T-helper 1 cell treated with Interleukin-12 subunit alpha and Interleukin-12 subunit beta and Interleukin-4 antibody, amounts not matched to agents 30 μg/mL and 1 μg/mL, for 36 hours (primary cell): ENCODE results near the gene SFMBT2.
"Not testable (repeated sequence)": the region's sequence is repeated elsewhere in the genome, so short reads cannot be mapped to it uniquely, and the experiment has no call there.

Source experiments
- H3K27ac Mint-ChIP-seq: one replicate; pipeline ENCODE4 v1.8.0; 2021; ENCODE audit warnings: mild to moderate bottlenecking, mixed read lengths
- H3K27me3 Mint-ChIP-seq: one replicate; pipeline ENCODE4 v1.8.0; 2021; ENCODE audit warnings: low read depth, mixed read lengths
- H3K36me3 Mint-ChIP-seq: one replicate; pipeline ENCODE4 v1.8.0; 2021; ENCODE audit warnings: low read depth, mixed read lengths
- H3K4me1 Mint-ChIP-seq: one replicate; pipeline ENCODE4 v1.8.0; 2021; ENCODE audit warnings: low read depth, mixed read lengths
- H3K4me3 Mint-ChIP-seq: one replicate; pipeline ENCODE4 v1.8.0; 2021; ENCODE audit warnings: mild to moderate bottlenecking, moderate library complexity, mixed read lengths
- H3K9me3 Mint-ChIP-seq: one replicate; pipeline ENCODE4 v1.8.0; 2021; ENCODE audit warnings: mixed read lengths

SFMBT2 gene

GRCh38 chr10:7202793-7203355 lies 208.0 kb downstream of the SFMBT2 start:
- no peaks in the 10 kb centered on the region for H3K27me3 Mint-ChIP-seq
- no peaks in the 10 kb centered on the region for H3K9me3 Mint-ChIP-seq
- H3K36me3 Mint-ChIP-seq: peaks cover 54% of the 10 kb centered on the region
- H3K4me1 Mint-ChIP-seq: peaks cover 13% of the 10 kb centered on the region
- no peak overlapping the region for H3K27ac Mint-ChIP-seq
- H3K4me3 Mint-ChIP-seq: no peak overlapping the region

GRCh38 chr10:7199152-7199760 lies 211.6 kb downstream of the SFMBT2 start:
- H3K27me3 Mint-ChIP-seq: no peaks in the 10 kb centered on the region
- peaks cover 29% of the 10 kb centered on the region for H3K4me1 Mint-ChIP-seq
- no peak overlapping the region for H3K4me3 Mint-ChIP-seq
- peaks cover 21% of the 10 kb centered on the region for H3K9me3 Mint-ChIP-seq
- H3K27ac Mint-ChIP-seq: no peak overlapping the region
- peaks cover 76% of the 10 kb centered on the region for H3K36me3 Mint-ChIP-seq

- Mint-ChIP-seq H3K9me3 (peaks cover 21% of the 10 kb centered on the region), H3K27me3 (no peaks in the 10 kb centered on the region), H3K4me1 (peaks cover 56% of the 10 kb centered on the region), H3K4me3 (no peak overlapping the region), H3K36me3 (peaks cover 73% of the 10 kb centered on the region), H3K27ac (peak overlapping the region; percentile 39)
Measured at GRCh38 chr10:7196284-7196683, 214.6 kb downstream of the SFMBT2 start.

GRCh38 chr10:7195118-7195517 lies 215.7 kb downstream of the SFMBT2 start:
- H3K36me3 Mint-ChIP-seq: peaks cover 70% of the 10 kb centered on the region
- peak overlapping the region; percentile 21 for H3K27ac Mint-ChIP-seq
- H3K4me3 Mint-ChIP-seq: no peak overlapping the region
- H3K27me3 Mint-ChIP-seq: no peaks in the 10 kb centered on the region
- H3K4me1 Mint-ChIP-seq: peaks cover 61% of the 10 kb centered on the region
- peaks cover 21% of the 10 kb centered on the region for H3K9me3 Mint-ChIP-seq

- no peaks in the 10 kb centered on the region for H3K27me3 Mint-ChIP-seq
- peak overlapping the region; percentile 37 for H3K4me3 Mint-ChIP-seq
- H3K9me3 Mint-ChIP-seq: peaks cover 21% of the 10 kb centered on the region
- peak overlapping the region; percentile 21 for H3K27ac Mint-ChIP-seq
- H3K4me1 Mint-ChIP-seq: peaks cover 57% of the 10 kb centered on the region
- peaks cover 67% of the 10 kb centered on the region for H3K36me3 Mint-ChIP-seq
Measured at GRCh38 chr10:7194571-7194970, 216.3 kb downstream of the SFMBT2 start.

- Mint-ChIP-seq H3K4me3 (peak overlapping the region; percentile 72), H3K27me3 (no peaks in the 10 kb centered on the region), H3K9me3 (peaks cover 21% of the 10 kb centered on the region), H3K36me3 (peaks cover 67% of the 10 kb centered on the region), H3K27ac (peak overlapping the region; percentile 94), H3K4me1 (peaks cover 58% of the 10 kb centered on the region)
Measured at GRCh38 chr10:7193369-7193768, 217.5 kb downstream of the SFMBT2 start.

GRCh38 chr10:7192831-7193361 lies 217.9 kb downstream of the SFMBT2 start:
- Mint-ChIP-seq H3K36me3 (peaks cover 64% of the 10 kb centered on the region), H3K9me3 (peaks cover 21% of the 10 kb centered on the region), H3K27me3 (no peaks in the 10 kb centered on the region), H3K4me1 (peaks cover 58% of the 10 kb centered on the region), H3K4me3 (peak overlapping the region; percentile 72), H3K27ac (peak overlapping the region; percentile 94)

- Mint-ChIP-seq H3K27ac (peak overlapping the region; percentile 94), H3K36me3 (peaks cover 63% of the 10 kb centered on the region), H3K9me3 (peaks cover 21% of the 10 kb centered on the region), H3K4me3 (peak overlapping the region; percentile 72), H3K27me3 (no peaks in the 10 kb centered on the region), H3K4me1 (peaks cover 60% of the 10 kb centered on the region)
Measured at GRCh38 chr10:7192061-7192460, 218.8 kb downstream of the SFMBT2 start.

GRCh38 chr10:7190772-7191171 lies 220.1 kb downstream of the SFMBT2 start:
- not testable (repeated sequence) for H3K27me3 Mint-ChIP-seq, H3K27ac Mint-ChIP-seq, H3K4me3 Mint-ChIP-seq
- H3K4me1 Mint-ChIP-seq: peaks cover 61% of the 10 kb centered on the region
- H3K9me3 Mint-ChIP-seq: peaks cover 11% of the 10 kb centered on the region
- peaks cover 57% of the 10 kb centered on the region for H3K36me3 Mint-ChIP-seq

- H3K4me1 Mint-ChIP-seq: peaks cover 63% of the 10 kb centered on the region
- no peak overlapping the region for H3K27ac Mint-ChIP-seq
- peaks cover 57% of the 10 kb centered on the region for H3K36me3 Mint-ChIP-seq
Measured at GRCh38 chr10:7189909-7190308, 220.9 kb downstream of the SFMBT2 start.

GRCh38 chr10:7188456-7189050 lies 222.3 kb downstream of the SFMBT2 start:
- Mint-ChIP-seq H3K4me3 (no peak overlapping the region), H3K9me3 (peaks cover 16% of the 10 kb centered on the region), H3K4me1 (peaks cover 50% of the 10 kb centered on the region), H3K36me3 (peaks cover 56% of the 10 kb centered on the region), H3K27ac (no peak overlapping the region), H3K27me3 (no peaks in the 10 kb centered on the region)

More at GRCh38 chr10:7189909-7190308, 220.9 kb downstream of the SFMBT2 start:
- no peaks in the 10 kb centered on the region for H3K27me3 Mint-ChIP-seq
- no peak overlapping the region for H3K4me3 Mint-ChIP-seq
- H3K9me3 Mint-ChIP-seq: peaks cover 9% of the 10 kb centered on the region

- H3K27ac Mint-ChIP-seq: no peak overlapping the region
- H3K4me1 Mint-ChIP-seq: peaks cover 37% of the 10 kb centered on the region
- peaks cover 69% of the 10 kb centered on the region for H3K36me3 Mint-ChIP-seq
- H3K4me3 Mint-ChIP-seq: no peak overlapping the region
- no peaks in the 10 kb centered on the region for H3K27me3 Mint-ChIP-seq
- peaks cover 23% of the 10 kb centered on the region for H3K9me3 Mint-ChIP-seq
Measured at GRCh38 chr10:7186387-7187018, 224.3 kb downstream of the SFMBT2 start.

GRCh38 chr10:7185367-7185690 lies 225.5 kb downstream of the SFMBT2 start:
- H3K27me3 Mint-ChIP-seq: no peaks in the 10 kb centered on the region
- peaks cover 64% of the 10 kb centered on the region for H3K36me3 Mint-ChIP-seq
- H3K27ac Mint-ChIP-seq: peak overlapping the region; percentile 62
- H3K4me3 Mint-ChIP-seq: peak overlapping the region; percentile 15
- peaks cover 23% of the 10 kb centered on the region for H3K9me3 Mint-ChIP-seq
- H3K4me1 Mint-ChIP-seq: peaks cover 28% of the 10 kb centered on the region

- peaks cover 64% of the 10 kb centered on the region for H3K36me3 Mint-ChIP-seq
- peak overlapping the region; percentile 15 for H3K4me3 Mint-ChIP-seq
- H3K4me1 Mint-ChIP-seq: peaks cover 28% of the 10 kb centered on the region
- peak overlapping the region; percentile 62 for H3K27ac Mint-ChIP-seq
- peaks cover 23% of the 10 kb centered on the region for H3K9me3 Mint-ChIP-seq
- no peaks in the 10 kb centered on the region for H3K27me3 Mint-ChIP-seq
Measured at GRCh38 chr10:7184660-7185366, 226.0 kb downstream of the SFMBT2 start.
